OCI-LY1 (cell line): ENCODE measurements around the gene SLC38A3.

Experiments
- CTCF ChIP-seq: fragments of 200-600 bp; sonication (generic), shearing (Covaris generic); IDR thresholded peaks from 2 replicates; pipeline ENCODE4 v1.5.1; 2017; ENCODE audit warnings: mild to moderate bottlenecking, antibody characterized with exemption, low read length, moderate library complexity, mixed read lengths
- EZH2 ChIP-seq: fragments of 200-600 bp; sonication (generic), shearing (Covaris generic); IDR thresholded peaks from 2 replicates; pipeline ENCODE4 v1.8.0; 2017; ENCODE audit warnings: borderline replicate concordance, mixed run types, mild to moderate bottlenecking, antibody characterized with exemption, low read length, moderate library complexity, mixed read lengths

GRCh38 chr3:50196253-50196801, 8.7 kb upstream of the SLC38A3 start:
- TF ChIP-seq CTCF (no peak), EZH2 (no peak)
